GM12878 (cell line): Measurements from ENCODE around the gene ZC3H6. TPM values are rescaled to one million over a fixed set of nuclear protein-coding genes. Genes with fewer than 3 reads are reported as not detected.

ENCODE experiments used
- ATAC-seq: fragments of 200-7000 bp; cut with Tn5 transposase; 3 replicates; pipeline ENCODE4 v1.9.1; 2020; ENCODE audit warnings: mild to moderate bottlenecking, moderate library complexity
- BruUV-seq: library from RNA; stranded (reverse); fragments of 400-500 nt; replicated peaks from 2 replicates; lab custom pipeline; 2021; lab: Mats Ljungman, UMichigan
- CTCF ChIA-PET: fragments of 300-600 bp; sonication (Branson Sonifier 250); formaldehyde crosslinking; extraction: SDS; loops from one replicate; lab custom pipeline; 2021; ENCODE audit warnings: inconsistent platforms; lab: Yijun Ruan, JAX
- POLR2A ChIA-PET: fragments of 350-600 bp; formaldehyde crosslinking; extraction: SDS; loops from one replicate; lab custom pipeline; 2021; ENCODE audit warnings: inconsistent platforms; lab: Charles Lee
- RAD21 ChIA-PET: fragments of 300-600 bp; sonication (Branson Sonifier 250); formaldehyde crosslinking; loops from one replicate; lab custom pipeline; 2023; ENCODE audit warnings: antibody characterized with exemption; ENCODE audit not compliant: unreplicated experiment; lab: Charles Lee
- SMC1A ChIA-PET: fragments of 300-600 bp; sonication (Branson Sonifier 250); formaldehyde crosslinking; loops from one replicate; lab custom pipeline; 2023; ENCODE audit not compliant: unreplicated experiment, uncharacterized antibody; lab: Charles Lee
- DNase-seq: peaks from one replicate; pipeline ENCODE4 v3.0.0-alpha.2; 2011; ENCODE audit warnings: low read depth, low spot score
- FAIRE-seq: peaks from 3 replicates; lab custom pipeline; 2011; peaks lifted over from hg19 to GRCh38; lab: Jason Lieb, UNC
- H2AFZ ChIP-seq: 2 replicates; pipeline ENCODE4 v1.6.0; 2011; ENCODE audit warnings: low read depth, low read length, control low read depth; ENCODE audit not compliant: control insufficient read depth
- H3K27ac ChIP-seq: 2 replicates; pipeline ENCODE4 v1.5.1; 2011; ENCODE audit warnings: control low read depth; ENCODE audit not compliant: control insufficient read depth, insufficient read depth
- H3K27me3 ChIP-seq, 2 experiments: replicated peaks in 1 of 2; 2 replicates each; pipeline versions ENCODE4 v1.6.0 to v1.6.1; 2011; ENCODE audit warnings: low read length in 1 of 2; ENCODE audit not compliant: control insufficient read depth in 2 of 2, insufficient read depth in 2 of 2
- H3K36me3 ChIP-seq, 2 experiments: 2 replicates each; pipeline ENCODE4 v1.5.1; 2011; ENCODE audit warnings: low read length in 1 of 2; ENCODE audit not compliant: control insufficient read depth in 2 of 2, insufficient read depth in 2 of 2
- H3K4me1 ChIP-seq: 2 replicates; pipeline ENCODE4 v1.6.1; 2011; ENCODE audit warnings: mild to moderate bottlenecking, low read length, moderate library complexity, mixed read lengths; ENCODE audit not compliant: control insufficient read depth, insufficient read depth
- H3K4me2 ChIP-seq: 2 replicates; pipeline ENCODE4 v1.6.0; 2011; ENCODE audit warnings: control low read depth; ENCODE audit not compliant: control insufficient read depth, insufficient read depth
- H3K4me3 ChIP-seq: fragments of 200-600 bp; sonication (generic); 2 replicates; pipeline ENCODE4 v1.5.1; 2016
- H3K79me2 ChIP-seq: 2 replicates; pipeline ENCODE4 v1.6.0; 2011; ENCODE audit warnings: low read length; ENCODE audit not compliant: control insufficient read depth, insufficient read depth
- H3K9ac ChIP-seq: 2 replicates; pipeline ENCODE4 v1.8.0; 2011; ENCODE audit warnings: low read length, control low read depth, mixed read lengths; ENCODE audit not compliant: control insufficient read depth, insufficient read depth
- H3K9me3 ChIP-seq: replicated peaks from 3 replicates; pipeline ENCODE4 v1.5.1; 2011; ENCODE audit warnings: mild to moderate bottlenecking, low read length; ENCODE audit not compliant: control insufficient read depth, insufficient read depth
- H4K20me1 ChIP-seq: 2 replicates; pipeline ENCODE4 v1.6.0; 2011; ENCODE audit not compliant: control insufficient read depth, insufficient read depth
- BCL11A ChIP-seq: IDR thresholded peaks from 2 replicates; pipeline ENCODE4 v1.6.1; 2011; ENCODE audit warnings: low read depth, low read length
- CBFB ChIP-seq: IDR thresholded peaks from 2 replicates; pipeline ENCODE4 v1.6.1; 2016; ENCODE audit warnings: antibody characterized with exemption, low read depth
- CBX5 ChIP-seq: sonication (generic); IDR thresholded peaks from 2 replicates; pipeline ENCODE4 v1.6.1; 2016; ENCODE audit warnings: low read depth, moderate library complexity, mild to moderate bottlenecking, inconsistent platforms
- CTCF ChIP-seq, 3 experiments: IDR thresholded peaks in 2 of 3; conservative IDR thresholded peaks in 1 of 3; 2 replicates each; pipeline ENCODE4 v1.5.1; 2011; ENCODE audit warnings: low read depth in 3 of 3, low read length in 3 of 3, mild to moderate bottlenecking in 3 of 3, control low read depth in 2 of 3, moderate library complexity in 2 of 3, inconsistent platforms in 1 of 3, mixed read lengths in 1 of 3; ENCODE audit not compliant: control insufficient read depth in 2 of 3, insufficient read depth in 1 of 3; ENCODE audit errors: extremely low read depth in 1 of 3
- FOS ChIP-seq: IDR thresholded peaks from 3 replicates; pipeline ENCODE4 v1.6.1; 2011; ENCODE audit warnings: borderline replicate concordance; ENCODE audit not compliant: insufficient read length; ENCODE audit errors: extremely low read depth
- HDGF ChIP-seq: fragments of 450-650 bp; IDR thresholded peaks from 2 replicates; pipeline ENCODE4 v1.6.1; 2016; ENCODE audit warnings: antibody characterized with exemption
- LARP7 ChIP-seq: fragments of 450-650 bp; IDR thresholded peaks from 2 replicates; pipeline ENCODE4 v1.6.1; 2017; ENCODE audit warnings: mild to moderate bottlenecking
- NFXL1 ChIP-seq: fragments of 450-650 bp; IDR thresholded peaks from 2 replicates; pipeline ENCODE4 v1.6.1; 2017; ENCODE audit warnings: antibody characterized with exemption, mild to moderate bottlenecking, borderline replicate concordance
- NR2F1 ChIP-seq: fragments of 450-650 bp; conservative IDR thresholded peaks from 2 replicates; pipeline ENCODE4 v1.6.1; 2017; ENCODE audit warnings: mild to moderate bottlenecking
- RAD51 ChIP-seq: fragments of 450-650 bp; IDR thresholded peaks from 2 replicates; pipeline ENCODE4 v1.6.1; 2016; ENCODE audit warnings: moderate library complexity, mild to moderate bottlenecking, inconsistent platforms
- SIN3A ChIP-seq: IDR thresholded peaks from 2 replicates; pipeline ENCODE4 v1.6.1; 2012; ENCODE audit warnings: low read depth, low read length, improper control_type of control experiment
- SKIL ChIP-seq: fragments of 450-650 bp; IDR thresholded peaks from 2 replicates; pipeline ENCODE4 v1.6.1; 2017; ENCODE audit warnings: mild to moderate bottlenecking, low read depth, inconsistent platforms; ENCODE audit not compliant: poor library complexity, severe bottlenecking
- STAT3 ChIP-seq: IDR thresholded peaks from 2 replicates; pipeline ENCODE4 v1.6.1; 2011; ENCODE audit warnings: low read depth, low read length, improper control_type of control experiment
- ZBED1 ChIP-seq: IDR thresholded peaks from 2 replicates; pipeline ENCODE4 v1.6.1; 2016; ENCODE audit warnings: borderline replicate concordance
- WGBS: methylation state at CpG from one replicate; pipeline ENCODE4 v1.1.6; 2016; ENCODE audit warnings: low lambda C conversion rate; ENCODE audit not compliant: insufficient replicate concordance, insufficient coverage; ENCODE audit errors: missing lambda C conversion rate; 5-methylcytosine and 5-hydroxymethylcytosine counted together
- in situ Hi-C: fragments of 300-500 bp; cut with MboI; formaldehyde crosslinking; loops from 9 replicates; pipeline ENCODE4 v1.14.3; 2018; ENCODE audit warnings: mixed read lengths
- intact Hi-C: fragments of 100-400 bp; cut with micrococcal nuclease; formaldehyde crosslinking; loops from one replicate; pipeline ENCODE4 v1.14.2; 2022; ENCODE audit not compliant: unreplicated experiment
- polyA plus RNA-seq, 11 experiments: library from polyadenylated mRNA; depleted of rRNA in 4 of 11; unstranded in 6 of 11; stranded (reverse) in 5 of 11; fragments of >200 nt; fragmentation: Nextera tagmentation in 4 of 11; fragmentation: Illumina TruSeq in 1 of 11; extraction: Ambion mirVana in 4 of 11; extraction: Trizol in 1 of 11; gene quantifications; 1 replicate in 1 of 11; 2 replicates in 10 of 11; pipeline versions ENCODE4 v1.2.1 to v1.2.3, GENCODE V29; 2011 to 2016; ENCODE audit warnings: inconsistent platforms in 2 of 11, missing spikeins in 2 of 11, low read depth in 1 of 11
- total RNA-seq, 4 experiments: library from RNA; depleted of rRNA in 3 of 4; stranded (reverse); fragments of >200 nt in 3 of 4; fragmentation: Illumina TruSeq in 1 of 4; extraction: Trizol in 1 of 4; gene quantifications; 2 replicates each; pipeline versions ENCODE4 v1.2.1 to v1.2.3, GENCODE V29; 2013 to 2021

Gene ZC3H6
- total and polyA plus RNA-seq, 10 of the 15 experiments (the other 5 are each of a cell fraction or from before 2014, with no cell fraction given) = 0.53 to 4.7 (median 1.9) TPM

GRCh38 chr2:112256654-112257053 is 18.7 kb upstream of the ZC3H6 start:
- in situ Hi-C loops (loop anchor here (10.0 kb wide), 1 partner anchor 372 kb away; the partner anchor contains the start of gene ANAPC1), intact Hi-C loops (loop anchor here (5.0 kb wide), 2 partner anchors 176 to 226 kb away; partner anchors contain the start of genes RGPD8 and TTL)
- H3K9ac ChIP-seq = no peak overlapping the region
- peaks cover 3% of the 10 kb centered on the region; the same call in 1 of the 2 replicates for H3K4me1 ChIP-seq
- no peak overlapping the region for H3K4me3 ChIP-seq
- no peak overlapping the region for H3K4me2 ChIP-seq
- ChIA-PET RAD21 (interaction anchor here (0.6 to 2.9 kb wide), 2 partner anchors 17 to 328 kb away, joined by 3 to 11 read pairs; partner anchors contain the start of gene CHCHD5), SMC1A (interaction anchor here (1.3 to 1.9 kb wide), 3 partner anchors 10 to 18 kb away, joined by 3 to 6 read pairs (median 6); no protein-coding TSS in a partner anchor), CTCF (interaction anchor here (1.5 to 2.9 kb wide), 5 partner anchors 18 to 327 kb away, joined by 4 to 13 read pairs (median 7); no protein-coding TSS in a partner anchor), POLR2A (interaction anchor here (1.1 kb wide), 1 partner anchor 10 kb away, joined by 3 read pairs; no protein-coding TSS in a partner anchor)
- no peak overlapping the region for H3K27ac ChIP-seq
- 67% methylated on average over 2 of the region's 2 CpGs for WGBS
- ATAC-seq (no peak), DNase-seq (no peak), FAIRE-seq (no peak)
- peaks cover 15% of the 10 kb centered on the region for H3K79me2 ChIP-seq
- H3K27me3 ChIP-seq = no peaks in the 10 kb centered on the region
- H3K36me3 ChIP-seq = no peaks in the 10 kb centered on the region
- no peak overlapping the region for H2AFZ ChIP-seq
- H3K9me3 ChIP-seq = no peaks in the 10 kb centered on the region
- BruUV-seq = no TSS peak
- H4K20me1 ChIP-seq = no peaks in the 10 kb centered on the region
- TF ChIP-seq HDGF (no peak), STAT3 (no peak), SKIL (no peak), NFXL1 (no peak), LARP7 (no peak), CTCF (IDR thresholded peaks at IDR 0.05 in 2 of 3, conservative IDR thresholded peaks at IDR 0.05 in 1 of 3; ENCODE audit: control insufficient read depth in 2 of 3, extremely low read depth in 1 of 3, insufficient read depth in 1 of 3, low read depth in 3 of 3, low read length in 3 of 3) (no peak), RAD51 (no peak), BCL11A (no peak), CBFB (no peak), SIN3A (no peak), FOS (no peak), CBX5 (no peak), ZBED1 (no peak), NR2F1 (no peak)
